Measurements from ENCODE around the gene MYMX. TPM values are rescaled to one million over a fixed set of nuclear protein-coding genes. Genes with fewer than 3 reads are reported as not detected.
"Not testable (repeated sequence)": the region's sequence is repeated elsewhere in the genome, so short reads cannot be mapped to it uniquely, and the experiment has no call there.

MYMX gene
- total RNA-seq, 1 donor from 2014 or later, result not detected

DNA sequence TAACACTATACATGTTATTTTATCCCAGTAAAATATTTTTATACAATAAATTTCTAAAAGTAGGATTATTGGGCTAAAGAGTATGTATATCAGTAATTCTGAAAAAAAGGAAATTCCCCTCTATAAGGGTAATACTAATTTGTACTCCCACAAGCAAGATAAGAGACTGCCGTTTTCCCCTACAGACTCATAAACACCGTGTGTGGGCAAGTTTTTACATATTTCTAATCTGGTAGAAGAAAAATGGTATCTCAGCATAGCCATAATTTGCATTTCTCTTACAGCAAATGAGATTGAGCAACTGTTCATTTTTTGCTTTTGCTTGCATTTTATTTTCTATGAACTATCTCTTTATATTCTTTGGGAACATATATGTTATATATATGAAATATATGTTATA lies 26.0 kb upstream of the MYMX start:
- Histone ChIP-seq H3K4me3 (ENCODE audit: low read depth, low read length) (no peak overlapping the region), H3K36me3 (ENCODE audit: control insufficient read depth, insufficient read depth, low read length) (no peaks in the 10 kb centered on the region), H3K27me3 (ENCODE audit: control insufficient read depth, insufficient read depth, low read length) (no peaks in the 10 kb centered on the region)
- DNase-seq (ENCODE audit: low read depth) (no peak), FAIRE-seq (no peak)
- TF ChIP-seq, protein P1, sequence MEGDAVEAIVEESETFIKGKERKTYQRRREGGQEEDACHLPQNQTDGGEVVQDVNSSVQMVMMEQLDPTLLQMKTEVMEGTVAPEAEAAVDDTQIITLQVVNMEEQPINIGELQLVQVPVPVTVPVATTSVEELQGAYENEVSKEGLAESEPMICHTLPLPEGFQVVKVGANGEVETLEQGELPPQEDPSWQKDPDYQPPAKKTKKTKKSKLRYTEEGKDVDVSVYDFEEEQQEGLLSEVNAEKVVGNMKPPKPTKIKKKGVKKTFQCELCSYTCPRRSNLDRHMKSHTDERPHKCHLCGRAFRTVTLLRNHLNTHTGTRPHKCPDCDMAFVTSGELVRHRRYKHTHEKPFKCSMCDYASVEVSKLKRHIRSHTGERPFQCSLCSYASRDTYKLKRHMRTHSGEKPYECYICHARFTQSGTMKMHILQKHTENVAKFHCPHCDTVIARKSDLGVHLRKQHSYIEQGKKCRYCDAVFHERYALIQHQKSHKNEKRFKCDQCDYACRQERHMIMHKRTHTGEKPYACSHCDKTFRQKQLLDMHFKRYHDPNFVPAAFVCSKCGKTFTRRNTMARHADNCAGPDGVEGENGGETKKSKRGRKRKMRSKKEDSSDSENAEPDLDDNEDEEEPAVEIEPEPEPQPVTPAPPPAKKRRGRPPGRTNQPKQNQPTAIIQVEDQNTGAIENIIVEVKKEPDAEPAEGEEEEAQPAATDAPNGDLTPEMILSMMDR (IDR thresholded peaks at IDR 0.05; ENCODE audit: insufficient read depth, low read length, severe bottlenecking), result no peak

DNA sequence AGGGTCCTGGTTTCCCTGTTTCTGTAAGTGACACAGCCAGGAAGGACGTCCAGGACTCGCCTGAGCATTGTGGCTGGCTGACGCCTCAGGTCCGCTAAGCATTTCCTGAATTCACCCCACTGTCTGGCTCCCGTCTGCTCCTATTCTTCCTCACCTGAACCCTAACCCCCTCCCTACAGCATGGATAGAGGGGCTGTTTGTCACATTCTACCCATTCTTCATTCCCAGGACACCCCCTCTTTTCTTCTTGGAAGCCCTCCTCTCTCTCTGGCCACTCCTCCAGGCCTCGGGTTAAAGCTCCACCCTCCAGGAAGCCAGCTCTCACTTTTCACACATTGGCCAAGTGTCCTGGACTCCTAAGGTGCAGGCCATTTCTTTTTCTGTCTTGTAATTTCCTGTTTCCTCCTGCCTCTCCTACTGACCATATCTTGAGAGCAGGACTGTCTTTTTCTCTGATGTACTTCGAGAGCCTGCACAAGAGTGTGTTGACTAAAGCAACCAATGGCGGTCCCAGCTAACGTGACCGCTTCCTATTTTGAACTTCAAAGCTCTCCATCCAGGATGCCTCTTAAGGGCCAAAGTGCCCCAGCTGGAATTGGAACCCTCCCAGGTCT lies 24.2 kb upstream of the MYMX start:
- TF ChIP-seq, protein P1 (IDR thresholded peaks at IDR 0.05; ENCODE audit: insufficient read depth, low read length, severe bottlenecking), result no peak
- DNase-seq (ENCODE audit: low read depth) (no peak), FAIRE-seq (no peak)
- no peaks in the 10 kb centered on the region for H3K36me3 ChIP-seq (ENCODE audit: control insufficient read depth, insufficient read depth, low read length)
- no peaks in the 10 kb centered on the region for H3K27me3 ChIP-seq (ENCODE audit: control insufficient read depth, insufficient read depth, low read length)
- no peak overlapping the region for H3K4me3 ChIP-seq (ENCODE audit: low read depth, low read length)

DNA sequence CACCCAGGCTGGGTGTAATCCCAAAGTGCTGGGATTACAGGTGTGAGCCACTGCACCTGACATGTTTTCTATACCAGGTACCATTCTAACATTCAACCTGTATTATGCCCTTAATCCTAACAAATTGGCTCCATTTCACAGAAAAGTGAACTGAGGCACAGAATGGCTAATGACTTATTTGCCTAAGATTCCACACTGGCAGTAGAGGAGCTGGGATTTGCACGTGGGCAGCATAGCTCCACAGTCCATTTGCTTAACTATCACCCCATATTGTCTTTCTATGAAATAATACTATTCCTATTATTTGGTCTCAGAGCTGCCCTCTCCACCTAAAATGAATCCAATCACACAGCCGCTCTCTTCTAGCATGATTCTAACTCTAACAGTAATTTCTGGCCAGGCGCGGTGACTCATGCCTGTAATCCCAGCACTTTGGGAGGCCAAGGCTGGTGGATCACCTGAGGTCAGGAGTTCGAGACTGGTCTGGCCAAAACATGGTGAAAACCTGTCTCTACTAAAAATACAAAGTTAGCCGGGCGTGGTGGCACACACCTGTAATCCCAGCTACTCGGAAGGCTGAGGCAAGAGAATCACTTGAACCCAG lies 23.3 kb upstream of the MYMX start:
- H3K4me3 ChIP-seq (ENCODE audit: low read depth, low read length), result no peak overlapping the region
- DNase-seq (ENCODE audit: low read depth) (no peak), FAIRE-seq (no peak)
- no peaks in the 10 kb centered on the region for H3K36me3 ChIP-seq (ENCODE audit: control insufficient read depth, insufficient read depth, low read length)
- no peaks in the 10 kb centered on the region for H3K27me3 ChIP-seq (ENCODE audit: control insufficient read depth, insufficient read depth, low read length)
- TF ChIP-seq, protein P1 (IDR thresholded peaks at IDR 0.05; ENCODE audit: insufficient read depth, low read length, severe bottlenecking), result no peak

DNA sequence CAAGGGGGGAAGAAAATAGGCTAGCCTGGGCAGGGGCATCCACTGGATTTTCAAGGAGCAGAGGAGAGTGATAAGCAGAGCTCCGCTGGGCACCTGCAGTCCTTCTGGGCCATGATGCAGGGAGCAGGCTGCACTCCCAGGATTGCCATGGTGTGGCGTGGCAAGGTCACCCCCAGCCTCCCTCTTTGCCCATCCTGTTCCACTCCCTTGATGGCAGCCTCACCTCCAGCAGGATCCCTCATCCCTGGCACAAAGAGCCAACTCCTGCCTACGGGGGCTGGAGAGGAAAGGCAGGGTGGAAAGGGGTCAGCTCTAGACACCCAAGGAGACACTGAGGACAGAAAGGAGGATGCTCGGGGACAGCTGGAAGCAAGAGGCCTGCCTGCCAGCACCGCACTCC lies 22.4 kb upstream of the MYMX start:
- H3K36me3 ChIP-seq (ENCODE audit: control insufficient read depth, insufficient read depth, low read length), result no peaks in the 10 kb centered on the region
- H3K4me3 ChIP-seq (ENCODE audit: low read depth, low read length), result no peak overlapping the region
- DNase-seq (ENCODE audit: low read depth) (no peak), FAIRE-seq (no peak)
- TF ChIP-seq, protein P1 (IDR thresholded peaks at IDR 0.05; ENCODE audit: insufficient read depth, low read length, severe bottlenecking), result no peak
- no peaks in the 10 kb centered on the region for H3K27me3 ChIP-seq (ENCODE audit: control insufficient read depth, insufficient read depth, low read length)

DNA sequence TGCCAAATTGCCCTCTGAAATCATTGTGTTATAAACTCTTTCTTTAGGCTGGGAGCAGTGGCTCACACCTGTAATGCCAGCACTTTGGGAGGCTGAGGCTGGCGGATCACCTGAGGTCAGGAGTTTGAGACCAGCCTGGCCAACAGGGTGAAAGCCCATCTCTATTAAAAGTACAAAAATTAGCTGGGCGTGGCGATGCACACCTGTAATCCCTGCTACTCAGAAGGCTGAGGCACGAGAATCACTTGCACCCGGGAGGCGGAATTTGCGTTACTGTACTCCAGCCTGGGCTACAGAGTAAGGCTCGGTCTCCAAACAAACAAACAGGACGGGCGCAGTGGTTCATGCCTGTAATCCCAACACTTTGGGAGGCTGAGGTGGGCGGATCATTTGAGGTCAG lies 20.4 kb upstream of the MYMX start:
- not testable (repeated sequence) for H3K27me3 ChIP-seq (ENCODE audit: control insufficient read depth, insufficient read depth, low read length); H3K36me3 ChIP-seq (ENCODE audit: control insufficient read depth, insufficient read depth, low read length); FAIRE-seq; DNase-seq (ENCODE audit: low read depth); H3K4me3 ChIP-seq (ENCODE audit: low read depth, low read length)

DNA sequence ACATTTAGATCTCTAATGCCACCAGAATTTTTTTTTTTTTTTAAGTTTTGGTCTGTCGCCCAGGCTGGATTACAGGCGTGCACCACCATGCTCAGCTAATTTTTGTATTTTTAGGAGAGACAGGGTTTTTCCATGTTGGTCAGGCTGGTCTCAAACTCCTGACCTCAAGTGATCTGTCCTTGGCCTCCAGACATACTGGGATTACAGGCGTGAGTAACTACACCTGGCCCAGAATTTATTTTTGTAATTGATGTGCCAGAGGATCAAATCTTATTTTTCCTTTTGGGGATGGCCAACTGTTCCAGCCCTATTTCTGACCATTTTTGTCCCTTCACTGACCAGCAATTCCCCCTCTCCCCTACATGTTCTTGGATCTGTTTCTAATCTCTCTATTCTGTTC lies 18.0 kb upstream of the MYMX start:
- DNase-seq (ENCODE audit: low read depth) (no peak), FAIRE-seq (no peak)
- Histone ChIP-seq H3K27me3 (ENCODE audit: control insufficient read depth, insufficient read depth, low read length) (no peaks in the 10 kb centered on the region), H3K4me3 (ENCODE audit: low read depth, low read length) (no peak overlapping the region), H3K36me3 (ENCODE audit: control insufficient read depth, insufficient read depth, low read length) (no peaks in the 10 kb centered on the region)
- TF ChIP-seq, protein P1 (IDR thresholded peaks at IDR 0.05; ENCODE audit: insufficient read depth, low read length, severe bottlenecking), result no peak

Measured in bronchial epithelial cell (primary cell).